IMR-90 (cell line): Measurements from ENCODE around the gene NTMT2. TPM values are rescaled to one million over a fixed set of nuclear protein-coding genes. Genes with fewer than 3 reads are reported as not detected.

Source experiments
- microRNA-seq, 2 experiments: library from miRNA; stranded (forward) in 1 of 2; unstranded in 1 of 2; fragments of 10-50 nt in 1 of 2; fragments of <30 nt in 1 of 2; gene quantifications in 1 of 2; microRNA quantifications in 1 of 2; one replicate each; pipeline versions ENCODE3 to v1.1.0; 2013 to 2020; ENCODE audit not compliant: insufficient read depth in 1 of 2, insufficient read length in 1 of 2, unreplicated experiment in 1 of 2
- polyA plus RNA-seq, 3 experiments: library from polyadenylated mRNA; depleted of rRNA; stranded (reverse); fragments of >200 nt; gene quantifications; 2 replicates each; pipeline ENCODE4 v1.2.3, GENCODE V29; 2012; ENCODE audit warnings: low replicate concordance in 1 of 3
- small RNA-seq, 5 experiments: library from RNA; depleted of rRNA; stranded (forward); fragments of <200 nt; gene quantifications; one replicate each; pipeline ENCODE3, GENCODE V24; 2012
- total RNA-seq: library from RNA; depleted of rRNA; stranded (reverse); fragments of >200 nt; gene quantifications from 2 replicates; pipeline ENCODE4 v1.2.3, GENCODE V29; 2012; rRNA removed

Gene NTMT2
- total and polyA plus RNA-seq, 2 of the 4 experiments (the other 2 are of a cell fraction), result not detected

Small RNAs within 50 kb of the gene (microRNA-seq; reads per million reads assigned to microRNA genes)
- gene MIR3119-1 (ENCODE audit: unreplicated experiment), result not detected
- gene MIR3119-2 (ENCODE audit: insufficient read depth in 1 of 2, insufficient read length in 1 of 2, unreplicated experiment in 1 of 2), result 0 reads per million in 2 experiments

Small RNAs within 50 kb of the gene (small RNA-seq; reads per million reads assigned to genes)
- 0 reads per million in 5 experiments for gene MIR3119-2

Other genes starting within 250 kb of the NTMT2 start
- 10.9 and 22.2 TPM in 2 replicates for gene KIFAP3, start 71.3 kb upstream of the NTMT2 start, total RNA-seq
- gene KIFAP3, start 71.3 kb upstream of the NTMT2 start, polyA plus RNA-seq (2012; rRNA removed), result 7.8 and 10.5 TPM in 2 replicates